Central memory CD4-positive, alpha-beta T cell (primary cell): ENCODE data around the gene SMC2.

Experiments
- DNase-seq: peaks from one replicate; pipeline ENCODE4 v3.0.0; 2022

Gene SMC2

GRCh38 chr9:104107799-104108198, 13.7 kb downstream of the SMC2 start:
- no peak for DNase-seq

DNA sequence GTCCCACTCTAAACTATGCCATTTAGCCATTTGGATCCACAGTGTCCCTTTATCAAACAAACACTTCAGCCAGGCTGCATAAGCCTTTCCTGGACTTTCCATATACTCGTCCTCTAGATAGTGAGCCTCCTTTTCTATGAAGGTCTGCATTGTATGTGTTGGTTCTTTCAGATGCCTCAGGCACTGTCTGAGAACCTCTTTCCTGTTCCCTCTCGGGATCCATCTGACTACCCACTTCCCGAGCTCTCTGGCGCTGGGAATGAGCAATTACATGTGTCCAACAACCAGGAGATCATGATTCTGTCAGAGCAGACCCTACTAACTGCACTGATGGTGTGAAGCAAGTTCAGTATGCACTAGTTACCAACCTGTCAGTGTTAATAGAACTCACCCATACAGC, 14.2 kb downstream of the SMC2 start:
- DNase-seq: no peak

GRCh38 chr9:104110509-104110908, 16.4 kb downstream of the SMC2 start:
- DNase-seq: no peak

DNA sequence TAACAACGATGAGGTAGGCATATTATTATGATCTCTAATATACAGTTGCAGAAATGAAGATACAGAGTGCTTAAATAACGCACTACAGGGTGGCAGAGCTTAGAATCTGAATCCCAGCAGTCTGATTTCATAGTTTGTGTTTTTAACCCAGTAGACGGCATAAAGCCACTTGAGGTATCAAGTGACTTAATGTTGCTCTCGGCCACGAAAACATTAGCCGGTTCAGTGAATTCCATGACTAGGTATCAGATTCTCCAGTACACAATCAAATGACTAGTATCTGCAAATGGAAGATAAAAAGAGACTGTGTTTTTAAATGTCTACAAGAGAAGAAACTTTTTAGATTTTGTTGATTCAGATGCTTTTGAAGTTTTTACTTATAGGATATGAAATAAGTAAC, 24.8 kb downstream of the SMC2 start:
- no peak for DNase-seq

DNA sequence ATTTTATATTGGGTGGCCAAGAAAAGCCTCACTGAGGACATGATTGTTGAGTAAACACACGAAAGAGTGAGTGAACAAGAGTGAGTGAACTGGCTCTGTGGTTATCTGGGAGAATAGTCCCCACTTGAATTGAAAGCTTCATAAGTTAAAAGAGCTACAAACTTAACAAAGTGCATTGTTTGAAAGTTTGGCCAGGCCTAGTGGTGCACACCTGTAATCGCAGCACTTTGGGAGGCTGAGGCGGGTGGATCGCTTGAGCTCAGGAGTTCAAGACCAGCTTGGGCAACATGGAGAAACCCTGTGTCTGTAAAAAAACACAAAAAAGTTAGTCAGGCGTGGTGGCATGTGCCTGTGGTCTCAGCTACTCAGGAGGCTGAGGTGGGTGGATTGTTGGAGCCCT, 26.9 kb downstream of the SMC2 start:
- DNase-seq: no peak

- DNase-seq: no peak
Observed at GRCh38 chr9:104138243-104138868, 44.2 kb downstream of the SMC2 start.

GRCh38 chr9:104142799-104143549, 48.9 kb downstream of the SMC2 start:
- no peak for DNase-seq

- no peak for DNase-seq
Observed at GRCh38 chr9:104143550-104143910, 49.4 kb downstream of the SMC2 start.

- no peak for DNase-seq
Observed at GRCh38 chr9:104144336-104144735, 50.2 kb downstream of the SMC2 start.

- DNase-seq: no peak
Observed at GRCh38 chr9:104173067-104173466, 79.0 kb downstream of the SMC2 start.

GRCh38 chr9:104177003-104177611, 83.0 kb downstream of the SMC2 start:
- DNase-seq: no peak

GRCh38 chr9:104177676-104178075, 83.6 kb downstream of the SMC2 start:
- DNase-seq: no peak
